K562 (cell line): ENCODE data around the gene CDKL4. TPM values are rescaled to one million over a fixed set of nuclear protein-coding genes. Genes with fewer than 3 reads are reported as not detected.

Source experiments
- ATAC-seq: fragments of 200-7000 bp; cut with Tn5 transposase; 3 replicates; pipeline ENCODE4 v1.9.1; 2020; ENCODE audit warnings: moderate library complexity
- BruUV-seq: library from RNA; stranded (reverse); fragments of 400-500 nt; replicated peaks from 2 replicates; lab custom pipeline; 2021; lab: Mats Ljungman, UMichigan
- CTCF ChIA-PET: fragments of 300-600 bp; formaldehyde crosslinking; extraction: SDS; loops from one replicate; lab custom pipeline; 2021; ENCODE audit warnings: low intra/inter-chr PET ratio; lab: Yijun Ruan, JAX
- POLR2A ChIA-PET: fragments of 300-600, 350-650 bp; sonication (Branson Sonifier 250); formaldehyde crosslinking; extraction: SDS; loops from one replicate; lab custom pipeline; 2021; ENCODE audit warnings: antibody characterized with exemption, inconsistent platforms; lab: Yijun Ruan, JAX
- DNase-seq, 4 experiments: peaks; one replicate each; pipeline versions ENCODE4 v3.0.0 to v3.0.0-alpha.2; 2011 to 2018; ENCODE audit warnings: low spot score in 3 of 4, mixed read lengths in 3 of 4; ENCODE audit errors: extremely low read depth in 1 of 4
- FAIRE-seq: peaks from 2 replicates; lab custom pipeline; 2011; peaks lifted over from hg19 to GRCh38; lab: Jason Lieb, UNC
- H2AFZ ChIP-seq: 2 replicates; pipeline ENCODE4 v1.6.0; 2011; ENCODE audit warnings: low read depth, low read length, control low read depth, inconsistent platforms
- H3K27ac ChIP-seq: fragments of 200-600 bp; 3 replicates; pipeline ENCODE4 v1.8.0; 2011; ENCODE audit warnings: low read depth, mild to moderate bottlenecking, control low read depth, inconsistent platforms, low read length, moderate library complexity, mixed read lengths; ENCODE audit errors: extremely low read depth
- H3K27me3 ChIP-seq, 2 experiments: fragments of 300-600 bp in 1 of 2; 2 replicates in 1 of 2; 3 replicates in 1 of 2; pipeline versions ENCODE4 v1.6.0 to v1.8.0; 2011; ENCODE audit warnings: inconsistent platforms in 2 of 2, low read length in 2 of 2, mild to moderate bottlenecking in 1 of 2, mixed read lengths in 1 of 2, moderate library complexity in 1 of 2; ENCODE audit not compliant: control insufficient read depth in 2 of 2, insufficient read depth in 2 of 2
- H3K36me3 ChIP-seq: fragments of 300-600 bp; 3 replicates; pipeline ENCODE4 v1.8.0; 2011; ENCODE audit warnings: mild to moderate bottlenecking, low read length, inconsistent platforms; ENCODE audit not compliant: control insufficient read depth, insufficient read depth
- H3K4me1 ChIP-seq, 2 experiments: fragments of 200-600 bp in 1 of 2; replicated peaks in 1 of 2; 2 replicates in 1 of 2; 3 replicates in 1 of 2; pipeline versions ENCODE4 v1.5.1 to v1.8.0; 2011; ENCODE audit warnings: inconsistent platforms in 2 of 2, low read length in 2 of 2, mild to moderate bottlenecking in 1 of 2, mixed read lengths in 1 of 2, moderate library complexity in 1 of 2; ENCODE audit not compliant: control insufficient read depth in 2 of 2, insufficient read depth in 2 of 2
- H3K4me2 ChIP-seq: 2 replicates; pipeline ENCODE4 v1.6.1; 2011; ENCODE audit warnings: low read length, control low read depth, inconsistent platforms, mixed read lengths; ENCODE audit not compliant: insufficient read depth
- H3K4me3 ChIP-seq: fragments of 200-600 bp; sonication (generic), shearing (Covaris generic); 2 replicates; pipeline ENCODE4 v1.5.1; 2016; ENCODE audit warnings: control low read depth, inconsistent platforms
- H3K79me2 ChIP-seq: fragments of 200-600 bp; 3 replicates; pipeline ENCODE4 v1.8.0; 2011; ENCODE audit warnings: low read length, inconsistent platforms; ENCODE audit not compliant: control insufficient read depth, insufficient read depth
- H3K9ac ChIP-seq, 2 experiments: 2 replicates each; pipeline versions ENCODE4 v1.6.0 to v1.6.1; 2011; ENCODE audit warnings: low read depth in 2 of 2, low read length in 2 of 2, control low read depth in 1 of 2, inconsistent platforms in 1 of 2, mild to moderate bottlenecking in 1 of 2, mixed read lengths in 1 of 2; ENCODE audit not compliant: insufficient read depth in 1 of 2
- H3K9me1 ChIP-seq: one replicate; pipeline ENCODE4 v1.6.0; 2011; ENCODE audit warnings: inconsistent platforms, mild to moderate bottlenecking, low read length, moderate library complexity; ENCODE audit not compliant: control insufficient read depth, insufficient read depth
- H3K9me3 ChIP-seq: replicated peaks from 2 replicates; pipeline ENCODE4 v1.5.1; 2011; ENCODE audit warnings: low read depth, low read length, inconsistent platforms; ENCODE audit not compliant: control insufficient read depth, insufficient read depth
- H4K20me1 ChIP-seq: replicated peaks from 2 replicates; pipeline ENCODE4 v1.6.1; 2011; ENCODE audit warnings: low read length, inconsistent platforms, mixed read lengths; ENCODE audit not compliant: control insufficient read depth, insufficient read depth
- ATF1 ChIP-seq, 2 experiments: fragments of 450-650 bp in 1 of 2; IDR thresholded peaks; 2 replicates each; pipeline ENCODE4 v1.6.1; 2016; ENCODE audit warnings: missing compliant biosample characterization in 1 of 2, missing genetic modification characterization in 1 of 2
- CREB1 ChIP-seq, 2 experiments: sonication (generic) in 1 of 2; formaldehyde crosslinking in 1 of 2; IDR thresholded peaks; 2 replicates each; pipeline versions ENCODE4 v1.6.1 to v1.8.0; 2012 to 2022; ENCODE audit warnings: inconsistent platforms in 1 of 2, mild to moderate bottlenecking in 1 of 2, missing genetic modification reagents in 1 of 2, moderate library complexity in 1 of 2
- HNRNPUL1 ChIP-seq: fragments of 200-400 bp; formaldehyde crosslinking; IDR thresholded peaks from 2 replicates; pipeline ENCODE4 v1.6.1; 2017; ENCODE audit warnings: low read length
- IRF9 ChIP-seq: fragments of 450-650 bp; IDR thresholded peaks from 2 replicates; pipeline ENCODE4 v1.6.1; 2016; ENCODE audit warnings: missing biosample characterization, missing genetic modification characterization
- JUNB ChIP-seq: fragments of 450-650 bp; formaldehyde crosslinking; conservative IDR thresholded peaks from 2 replicates; pipeline ENCODE4 v1.4.0; 2020; ENCODE audit warnings: mild to moderate bottlenecking
- MTF1 ChIP-seq: fragments of 250-450 bp; sonication (Bioruptor Pico); IDR thresholded peaks from 2 replicates; pipeline ENCODE4 v1.9.0; 2021; ENCODE audit warnings: moderate library complexity, mild to moderate bottlenecking, inconsistent platforms, borderline replicate concordance
- NFE2 ChIP-seq: IDR thresholded peaks from 2 replicates; pipeline ENCODE4 v1.6.1; 2014; ENCODE audit warnings: antibody characterized with exemption, low read depth
- POU5F1 ChIP-seq: fragments of 150-350 bp; IDR thresholded peaks from 2 replicates; pipeline ENCODE4 v1.6.1; 2014; ENCODE audit warnings: borderline replicate concordance, low read length, low read depth, mild to moderate bottlenecking; ENCODE audit not compliant: partially characterized antibody
- PRMT5 ChIP-seq: sonication (generic); formaldehyde crosslinking; IDR thresholded peaks from 2 replicates; pipeline ENCODE4 v1.5.0; 2020; ENCODE audit warnings: missing genetic modification reagents
- ZBTB49 ChIP-seq: sonication (generic); formaldehyde crosslinking; IDR thresholded peaks from 2 replicates; pipeline ENCODE4 v1.8.0; 2022; ENCODE audit warnings: missing genetic modification reagents, mild to moderate bottlenecking, borderline replicate concordance
- WGBS: fragments of 100-300 bp; shearing (Covaris generic); methylation state at CpG from one replicate; pipeline ENCODE4 v1.1.6; 2016; ENCODE audit warnings: low coverage, mixed read lengths; ENCODE audit not compliant: insufficient coverage; ENCODE audit errors: missing lambda C conversion rate; 5-methylcytosine and 5-hydroxymethylcytosine counted together
- in situ Hi-C: fragments of 300-500 bp; cut with MboI; formaldehyde crosslinking; loops from 4 replicates; pipeline ENCODE4 v1.15.0; 2018; ENCODE audit warnings: inconsistent platforms, mixed read lengths
- intact Hi-C: fragments of 100-400 bp; cut with micrococcal nuclease; formaldehyde crosslinking; loops from 2 replicates; pipeline ENCODE4 v1.14.2; 2022
- polyA plus RNA-seq, 8 experiments: library from polyadenylated mRNA; depleted of rRNA in 4 of 8; stranded (reverse) in 5 of 8; unstranded in 3 of 8; fragments of >200 nt; fragmentation: Nextera tagmentation in 2 of 8; fragmentation: Illumina TruSeq in 1 of 8; extraction: Ambion mirVana in 2 of 8; extraction: Trizol in 1 of 8; gene quantifications; 2 replicates each; pipeline versions ENCODE4 v1.2.1 to v1.2.3, GENCODE V29; 2011 to 2014; ENCODE audit warnings: inconsistent platforms in 1 of 8, missing spikeins in 1 of 8
- total RNA-seq, 7 experiments: library from RNA; depleted of rRNA in 6 of 7; stranded (reverse); fragments of >200 nt in 6 of 7; fragmentation: Illumina TruSeq in 2 of 7; extraction: Trizol in 2 of 7; gene quantifications; 2 replicates each; pipeline versions ENCODE4 v1.2.1 to v1.2.3, GENCODE V29; 2011 to 2021; ENCODE audit warnings: low replicate concordance in 1 of 7
- TF ChIP-seq, protein P1 (sequence below): fragments of 450-650 bp; conservative IDR thresholded peaks from 2 replicates; pipeline ENCODE4 v1.6.1; 2016; ENCODE audit warnings: missing genetic modification characterization, low read depth, mild to moderate bottlenecking, missing compliant biosample characterization, moderate library complexity
- TF ChIP-seq, protein P2 (sequence below): sonication (generic); formaldehyde crosslinking; IDR thresholded peaks from 2 replicates; pipeline ENCODE4 v1.8.0; 2022; ENCODE audit warnings: mild to moderate bottlenecking, missing genetic modification reagents
- TF ChIP-seq, protein P3 (sequence below): fragments of 450-650 bp; IDR thresholded peaks from 2 replicates; pipeline ENCODE4 v1.6.1; 2017; ENCODE audit warnings: mild to moderate bottlenecking, moderate library complexity

Gene CDKL4
- total and polyA plus RNA-seq, 9 of the 15 experiments (the other 6 are each of a cell fraction or from before 2014, with no cell fraction given), result not detected

- no peak for TF ChIP-seq ZBTB49 (CRISPR knock-in tag)
- no peak for TF ChIP-seq JUNB (CRISPR knock-in tag)
- TF ChIP-seq, protein P1, sequence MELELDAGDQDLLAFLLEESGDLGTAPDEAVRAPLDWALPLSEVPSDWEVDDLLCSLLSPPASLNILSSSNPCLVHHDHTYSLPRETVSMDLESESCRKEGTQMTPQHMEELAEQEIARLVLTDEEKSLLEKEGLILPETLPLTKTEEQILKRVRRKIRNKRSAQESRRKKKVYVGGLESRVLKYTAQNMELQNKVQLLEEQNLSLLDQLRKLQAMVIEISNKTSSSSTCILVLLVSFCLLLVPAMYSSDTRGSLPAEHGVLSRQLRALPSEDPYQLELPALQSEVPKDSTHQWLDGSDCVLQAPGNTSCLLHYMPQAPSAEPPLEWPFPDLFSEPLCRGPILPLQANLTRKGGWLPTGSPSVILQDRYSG (tag), result 0 out of 2 replicates have a peak, but pooled peaks have one; percentile 49
- TF ChIP-seq PRMT5 (CRISPR knock-in tag), result no peak
- 0 out of 2 replicates have a peak, but pooled peaks have one; percentile 18 for TF ChIP-seq CREB1 (IDR thresholded peaks at IDR 0.05)
- no peak for TF ChIP-seq CREB1 (CRISPR knock-in tag; IDR thresholded peaks at IDR 0.05)
- TF ChIP-seq NFE2, result peak; percentile 48
Measured at GRCh38 chr2:39171621-39172020, 72.1 kb downstream of the CDKL4 start (continued).

GRCh38 chr2:39164089-39164488 lies 79.7 kb downstream of the CDKL4 start:
- no peak overlapping the region for H2AFZ ChIP-seq
- in situ Hi-C loops (no loop called here), intact Hi-C loops (no loop called here)
- H3K4me2 ChIP-seq, result no peak overlapping the region
- H3K27me3 ChIP-seq, result no peaks in the 10 kb centered on the region
- no peaks in the 10 kb centered on the region for H3K9me1 ChIP-seq
- H4K20me1 ChIP-seq, result no peaks in the 10 kb centered on the region
- FAIRE-seq (no peak), ATAC-seq (no peak), DNase-seq (no peak)
- no peaks in the 10 kb centered on the region for H3K9me3 ChIP-seq
- CTCF ChIA-PET, result no interaction called here
- no TSS peak for BruUV-seq
- H3K27ac ChIP-seq, result no peak overlapping the region
- H3K79me2 ChIP-seq, result no peaks in the 10 kb centered on the region
- 54% methylated on average over 4 of the region's 4 CpGs for whole genome bisulfite sequencing
- H3K36me3 ChIP-seq, result no peaks in the 10 kb centered on the region
- H3K4me1 ChIP-seq, result no peaks in the 10 kb centered on the region
- no peak overlapping the region for H3K9ac ChIP-seq
- H3K4me3 ChIP-seq, result no peak overlapping the region
- POLR2A ChIA-PET, result interaction anchor here (0.7 to 1.2 kb wide), 2 partner anchors 9 to 268 kb away, joined by 3 read pairs; no protein-coding TSS in a partner anchor
- TF ChIP-seq IRF9 (tag), result no peak
- TF ChIP-seq, protein P2, sequence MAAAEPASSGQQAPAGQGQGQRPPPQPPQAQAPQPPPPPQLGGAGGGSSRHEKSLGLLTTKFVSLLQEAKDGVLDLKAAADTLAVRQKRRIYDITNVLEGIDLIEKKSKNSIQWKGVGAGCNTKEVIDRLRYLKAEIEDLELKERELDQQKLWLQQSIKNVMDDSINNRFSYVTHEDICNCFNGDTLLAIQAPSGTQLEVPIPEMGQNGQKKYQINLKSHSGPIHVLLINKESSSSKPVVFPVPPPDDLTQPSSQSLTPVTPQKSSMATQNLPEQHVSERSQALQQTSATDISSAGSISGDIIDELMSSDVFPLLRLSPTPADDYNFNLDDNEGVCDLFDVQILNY, result no peak
- no peak for TF ChIP-seq ATF1 (CRISPR knock-in tag; IDR thresholded peaks at IDR 0.05)
- no peak for TF ChIP-seq ATF1 (tag; IDR thresholded peaks at IDR 0.05)
- peak; percentile 46; the same call in 1 of the 2 replicates for TF ChIP-seq NFE2
- TF ChIP-seq, protein P3, sequence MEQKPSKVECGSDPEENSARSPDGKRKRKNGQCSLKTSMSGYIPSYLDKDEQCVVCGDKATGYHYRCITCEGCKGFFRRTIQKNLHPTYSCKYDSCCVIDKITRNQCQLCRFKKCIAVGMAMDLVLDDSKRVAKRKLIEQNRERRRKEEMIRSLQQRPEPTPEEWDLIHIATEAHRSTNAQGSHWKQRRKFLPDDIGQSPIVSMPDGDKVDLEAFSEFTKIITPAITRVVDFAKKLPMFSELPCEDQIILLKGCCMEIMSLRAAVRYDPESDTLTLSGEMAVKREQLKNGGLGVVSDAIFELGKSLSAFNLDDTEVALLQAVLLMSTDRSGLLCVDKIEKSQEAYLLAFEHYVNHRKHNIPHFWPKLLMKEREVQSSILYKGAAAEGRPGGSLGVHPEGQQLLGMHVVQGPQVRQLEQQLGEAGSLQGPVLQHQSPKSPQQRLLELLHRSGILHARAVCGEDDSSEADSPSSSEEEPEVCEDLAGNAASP, result no peak
- TF ChIP-seq HNRNPUL1, result no peak
- no peak for TF ChIP-seq POU5F1
- TF ChIP-seq MTF1 (CRISPR knock-in tag), result no peak
